Bronchial epithelial cell (primary cell): Measurements from ENCODE around the gene DENND6B. TPM values are rescaled to one million over a fixed set of nuclear protein-coding genes. Genes with fewer than 3 reads are reported as not detected.

ENCODE experiments used
- DNase-seq: peaks from one replicate; pipeline ENCODE4 v3.0.0-alpha.2; 2010; ENCODE audit warnings: low read depth
- FAIRE-seq: peaks from 2 replicates; lab custom pipeline; 2011; peaks lifted over from hg19 to GRCh38; lab: Jason Lieb, UNC
- H3K27me3 ChIP-seq: 2 replicates; pipeline ENCODE4 v1.5.1; 2011; ENCODE audit warnings: low read length; ENCODE audit not compliant: control insufficient read depth, insufficient read depth
- H3K36me3 ChIP-seq: 2 replicates; pipeline ENCODE4 v1.5.1; 2011; ENCODE audit warnings: low read length; ENCODE audit not compliant: control insufficient read depth, insufficient read depth
- H3K4me3 ChIP-seq: 2 replicates; pipeline ENCODE4 v1.5.1; 2011; ENCODE audit warnings: mild to moderate bottlenecking, low read depth, low read length, control low read depth
- total RNA-seq: library from RNA; depleted of rRNA; stranded (reverse); fragments of >200 nt; gene quantifications from 2 replicates; pipeline ENCODE4 v1.2.1, GENCODE V29; 2014
- TF ChIP-seq, protein P1 (sequence below): IDR thresholded peaks from 2 replicates; pipeline ENCODE4 v1.5.1; 2011; ENCODE audit warnings: mild to moderate bottlenecking, moderate library complexity, low read length, control low read depth, inconsistent platforms; ENCODE audit not compliant: insufficient read depth, severe bottlenecking

Gene DENND6B
- total RNA-seq, 1 donor from 2014 or later, result 1.1 TPM

- DNase-seq, result no peak
- Histone ChIP-seq H3K4me3 (no peak overlapping the region), H3K36me3 (peaks cover 62% of the 10 kb centered on the region), H3K27me3 (no peaks in the 10 kb centered on the region)
- TF ChIP-seq, protein P1, sequence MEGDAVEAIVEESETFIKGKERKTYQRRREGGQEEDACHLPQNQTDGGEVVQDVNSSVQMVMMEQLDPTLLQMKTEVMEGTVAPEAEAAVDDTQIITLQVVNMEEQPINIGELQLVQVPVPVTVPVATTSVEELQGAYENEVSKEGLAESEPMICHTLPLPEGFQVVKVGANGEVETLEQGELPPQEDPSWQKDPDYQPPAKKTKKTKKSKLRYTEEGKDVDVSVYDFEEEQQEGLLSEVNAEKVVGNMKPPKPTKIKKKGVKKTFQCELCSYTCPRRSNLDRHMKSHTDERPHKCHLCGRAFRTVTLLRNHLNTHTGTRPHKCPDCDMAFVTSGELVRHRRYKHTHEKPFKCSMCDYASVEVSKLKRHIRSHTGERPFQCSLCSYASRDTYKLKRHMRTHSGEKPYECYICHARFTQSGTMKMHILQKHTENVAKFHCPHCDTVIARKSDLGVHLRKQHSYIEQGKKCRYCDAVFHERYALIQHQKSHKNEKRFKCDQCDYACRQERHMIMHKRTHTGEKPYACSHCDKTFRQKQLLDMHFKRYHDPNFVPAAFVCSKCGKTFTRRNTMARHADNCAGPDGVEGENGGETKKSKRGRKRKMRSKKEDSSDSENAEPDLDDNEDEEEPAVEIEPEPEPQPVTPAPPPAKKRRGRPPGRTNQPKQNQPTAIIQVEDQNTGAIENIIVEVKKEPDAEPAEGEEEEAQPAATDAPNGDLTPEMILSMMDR, result no peak
- no peak for FAIRE-seq
Measured at GRCh38 chr22:50281384-50281760, 45.4 kb downstream of the DENND6B start.

DNA sequence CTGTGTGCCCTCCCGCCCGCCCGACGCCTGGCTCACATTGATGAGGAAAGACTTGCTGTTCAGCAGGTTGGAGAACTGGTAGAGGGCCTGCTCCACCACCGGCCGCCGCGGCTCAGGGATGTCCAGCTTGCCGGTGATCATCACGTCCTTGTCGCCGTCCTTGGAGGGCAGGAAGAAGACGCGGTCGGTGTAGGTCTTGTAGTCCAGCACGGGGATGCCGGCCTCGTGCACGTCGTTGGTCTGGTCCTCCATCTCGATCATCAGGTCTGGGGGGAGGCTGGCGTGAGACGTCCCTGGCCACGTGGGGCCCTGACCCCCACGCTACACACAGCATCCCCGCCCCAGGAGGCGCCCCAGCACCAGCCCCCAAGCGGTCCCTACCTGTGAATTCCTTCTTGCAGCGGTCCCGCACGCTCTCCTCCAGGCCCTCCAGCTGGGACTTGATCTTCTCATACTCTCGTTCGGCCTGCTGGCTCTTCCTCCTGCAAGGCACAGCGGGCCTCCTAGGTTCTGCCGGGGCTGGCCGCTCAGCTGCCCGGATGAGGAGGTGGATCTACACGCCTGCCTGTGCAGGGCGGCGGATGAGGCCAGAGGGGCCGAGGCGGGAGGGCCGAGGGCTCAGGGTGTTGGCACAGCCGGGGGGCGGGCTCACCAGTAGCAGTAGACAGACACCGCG lies 46.0 kb downstream of the DENND6B start:
- H3K4me3 ChIP-seq, result no peak overlapping the region
- peaks cover 62% of the 10 kb centered on the region for H3K36me3 ChIP-seq
- no peaks in the 10 kb centered on the region for H3K27me3 ChIP-seq
- DNase-seq (no peak), FAIRE-seq (no peak)
- TF ChIP-seq, protein P1, result no peak

DNA sequence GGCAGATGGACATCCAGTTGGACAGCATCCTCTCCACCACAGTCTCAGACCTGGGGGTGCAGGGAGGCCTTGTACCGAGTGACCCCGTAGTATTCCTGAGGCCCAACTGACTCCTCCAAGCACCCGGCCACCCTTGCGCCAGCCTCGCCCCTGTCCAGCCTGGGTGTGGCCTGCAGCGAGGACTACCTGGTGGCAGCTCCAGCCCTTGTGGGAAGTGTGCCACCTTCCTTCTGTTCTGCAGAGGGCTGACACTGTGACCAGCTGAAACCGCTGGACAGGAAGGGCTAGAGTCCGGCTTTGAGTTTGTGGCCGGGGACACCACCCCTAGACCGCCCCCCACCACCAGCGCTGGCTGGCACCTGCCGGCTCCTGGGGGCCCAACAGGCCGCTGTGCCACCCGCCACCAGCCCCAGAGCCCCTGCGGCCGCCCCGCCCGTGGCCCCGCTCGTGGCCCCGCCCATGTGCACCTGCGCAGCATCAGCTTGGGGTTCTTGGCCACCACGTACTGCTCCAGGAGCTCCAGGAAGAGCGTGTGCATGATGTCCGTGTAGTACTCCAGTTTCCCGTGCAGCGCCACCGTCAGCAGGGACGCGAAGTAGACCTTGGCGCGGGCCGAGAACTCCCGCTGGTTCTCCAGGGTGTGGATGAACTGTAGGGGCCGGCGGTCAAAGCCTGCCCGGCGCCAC lies 46.6 kb downstream of the DENND6B start:
- no peaks in the 10 kb centered on the region for H3K27me3 ChIP-seq
- DNase-seq (no peak), FAIRE-seq (no peak)
- H3K36me3 ChIP-seq, result peaks cover 65% of the 10 kb centered on the region
- no peak overlapping the region for H3K4me3 ChIP-seq
- TF ChIP-seq, protein P1, result no peak

DNA sequence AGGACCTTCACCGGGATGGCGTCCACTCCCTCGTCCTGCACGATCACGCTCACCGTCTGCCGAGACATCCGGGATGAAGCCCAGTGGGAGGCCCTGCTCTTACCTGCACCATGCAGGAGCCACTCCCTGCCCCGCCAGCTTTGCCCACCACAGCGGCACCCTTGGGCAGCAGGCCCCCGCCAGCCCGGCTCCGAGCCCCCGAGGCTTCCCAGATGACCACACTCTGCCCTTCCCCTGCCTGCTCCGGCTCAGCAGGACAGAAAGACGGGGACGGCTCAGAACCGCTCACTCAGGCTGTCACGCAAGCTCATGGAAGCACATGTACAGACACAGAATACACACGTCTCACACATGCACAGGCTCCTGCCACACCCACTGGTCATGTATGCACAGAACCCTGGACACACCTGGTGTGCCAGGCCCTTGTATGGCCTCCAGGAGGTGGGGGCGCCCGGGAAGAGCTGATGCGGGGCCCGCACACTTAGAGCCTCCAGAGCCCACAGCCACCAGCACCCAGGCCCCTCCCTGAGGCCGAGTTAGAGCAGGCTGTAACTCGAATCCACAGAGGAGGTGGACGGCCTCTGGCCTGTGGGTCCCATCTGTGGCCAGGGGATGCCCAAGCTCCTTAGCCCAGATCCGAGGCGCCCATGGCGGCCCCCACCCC lies 47.7 kb downstream of the DENND6B start:
- Histone ChIP-seq H3K36me3 (peaks cover 67% of the 10 kb centered on the region), H3K27me3 (no peaks in the 10 kb centered on the region), H3K4me3 (no peak overlapping the region)
- DNase-seq (no peak), FAIRE-seq (no peak)
- TF ChIP-seq, protein P1, result no peak

DNA sequence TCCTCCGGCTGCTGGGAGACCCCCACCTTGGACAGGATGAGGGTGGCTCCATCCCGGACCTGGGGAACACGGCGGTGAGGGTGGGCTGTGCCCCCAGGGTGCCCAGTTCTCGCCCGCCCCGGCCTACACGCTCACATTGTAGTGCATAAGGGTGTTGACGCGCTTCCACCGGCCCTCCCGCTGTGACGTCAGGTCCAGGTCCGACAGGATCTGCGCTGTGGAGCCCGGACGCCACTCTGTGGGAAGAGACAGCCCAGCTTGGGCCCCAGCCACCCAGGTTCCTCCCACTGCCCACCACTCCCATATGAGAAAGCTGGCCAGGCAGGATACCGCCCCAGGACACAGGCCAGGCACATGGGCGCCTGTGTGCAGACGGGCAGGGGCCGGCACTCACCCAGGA lies 48.4 kb downstream of the DENND6B start:
- DNase-seq, result no peak
- FAIRE-seq, result no peak
- Histone ChIP-seq H3K36me3 (peaks cover 64% of the 10 kb centered on the region), H3K4me3 (no peak overlapping the region), H3K27me3 (no peaks in the 10 kb centered on the region)
- TF ChIP-seq, protein P1, result no peak
